HG03064 (cell line): Measurements from ENCODE around the gene FAM180A.

ENCODE experiments used
- ATAC-seq: cut with Tn5 transposase; IDR thresholded peaks from one replicate; pipeline ENCODE4 v1.9.1; 2021; ENCODE audit warnings: low read depth; ENCODE audit not compliant: unreplicated experiment

The FAM180A gene

DNA sequence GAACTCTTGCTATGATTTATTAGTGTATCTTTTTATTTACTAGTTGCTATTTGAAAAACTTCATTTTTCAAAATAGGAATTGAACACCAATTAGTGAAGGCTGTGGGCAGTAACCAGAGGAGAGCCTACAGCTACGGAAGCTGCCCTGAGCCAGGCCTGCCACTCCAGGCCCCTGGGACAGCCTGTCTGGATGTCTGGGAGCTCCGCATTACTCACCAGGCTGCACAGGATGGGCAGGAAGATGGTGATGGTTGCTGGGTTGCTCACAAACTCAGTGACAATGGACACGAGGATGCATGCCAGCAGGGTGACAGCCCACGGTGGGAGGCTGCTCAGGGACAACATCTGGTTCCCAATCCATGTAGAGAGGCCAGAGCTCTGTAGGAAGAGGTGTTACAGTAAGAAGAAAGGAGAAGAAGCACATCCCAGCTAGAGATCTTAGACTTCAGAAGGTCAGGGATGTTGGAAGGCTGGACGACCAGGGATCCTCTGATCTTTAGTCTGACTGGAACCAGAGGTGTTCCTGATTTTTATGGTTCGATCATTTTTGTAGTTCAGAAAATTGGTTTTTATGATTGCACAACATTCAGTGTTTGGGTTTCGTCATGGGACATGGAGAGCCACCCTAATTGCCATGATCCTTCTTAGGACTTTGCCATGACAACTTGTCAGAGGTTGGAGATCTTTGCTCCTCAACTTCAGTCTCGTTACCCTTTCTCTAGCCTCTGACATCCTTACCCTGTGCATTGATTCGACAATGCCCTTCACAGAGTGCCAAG is 63.1 kb downstream of the FAM180A start:
- ATAC-seq, result no peak

DNA sequence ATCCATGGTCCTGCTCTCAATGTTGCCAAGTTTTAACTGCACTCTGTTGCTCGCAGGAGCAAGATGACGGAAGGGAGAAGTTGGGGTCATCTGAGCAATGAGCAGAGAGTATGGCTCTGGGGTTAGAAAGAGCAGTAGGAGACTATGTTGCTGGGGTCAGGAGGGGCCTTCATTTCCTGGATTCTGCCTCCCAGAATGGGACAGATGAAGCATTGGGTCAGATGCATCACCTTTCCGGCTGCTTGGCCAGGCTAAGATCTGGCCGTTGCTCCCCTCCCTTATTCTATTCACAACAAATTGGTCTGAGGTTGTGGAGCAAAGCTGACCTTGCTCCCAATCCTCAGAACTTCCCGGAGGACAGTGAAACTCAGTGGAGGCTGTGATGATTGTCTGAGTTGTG is 63.9 kb downstream of the FAM180A start:
- no peak for ATAC-seq

DNA sequence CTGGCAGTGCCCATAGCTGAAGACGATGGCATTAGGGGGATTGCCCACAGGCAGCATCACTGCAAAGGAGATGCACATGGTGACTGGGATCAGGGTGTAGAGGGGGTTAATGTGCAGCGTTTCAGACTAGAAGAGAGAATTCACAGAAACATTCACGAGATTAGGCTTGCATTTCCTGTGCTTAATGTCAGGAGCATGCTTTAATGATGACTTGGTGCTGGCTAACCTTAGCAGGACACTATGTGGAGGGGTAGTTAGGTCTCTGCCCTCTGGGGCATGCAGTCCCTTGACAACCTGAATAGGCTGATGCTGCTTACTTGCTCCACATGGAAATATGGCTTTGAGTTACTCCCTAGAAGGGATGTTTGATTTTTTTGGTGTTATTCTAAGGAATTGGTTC is 64.5 kb downstream of the FAM180A start:
- ATAC-seq, result no peak

- ATAC-seq, result no peak
Measured at GRCh38 chr7:135683609-135684008, 65.0 kb downstream of the FAM180A start.

- ATAC-seq, result no peak
Measured at GRCh38 chr7:135682191-135682590, 66.4 kb downstream of the FAM180A start.

DNA sequence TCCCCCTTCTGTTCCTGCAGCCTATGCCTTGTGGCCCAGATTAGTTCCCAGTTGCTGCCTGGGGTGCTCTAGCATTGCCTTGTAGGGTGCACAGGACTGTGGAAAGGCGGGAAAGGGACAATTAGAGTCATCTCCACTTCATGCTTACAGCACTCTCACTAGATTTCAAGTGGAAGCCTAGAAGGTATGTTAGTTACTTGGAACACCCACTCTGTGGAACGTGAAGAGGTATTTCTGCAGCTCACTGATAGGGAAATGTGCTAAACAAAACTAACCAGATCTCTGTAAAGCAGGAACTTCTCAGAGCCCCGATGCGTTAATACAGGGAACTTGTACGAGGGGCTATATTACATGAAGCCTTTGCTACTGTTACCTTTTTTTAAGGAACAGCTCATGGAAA is 66.9 kb downstream of the FAM180A start:
- ATAC-seq, result no peak
